H9 (cell line): ENCODE measurements around the gene NAPEPLD. TPM values are rescaled to one million over a fixed set of nuclear protein-coding genes. Genes with fewer than 3 reads are reported as not detected.

Experiments used
- DNase-seq: peaks from one replicate; pipeline ENCODE4 v3.0.0-alpha.2; 2017
- H2AFZ ChIP-seq: one replicate; pipeline ENCODE4 v1.6.1; 2013; ENCODE audit warnings: mild to moderate bottlenecking, low read length, control low read depth, moderate library complexity
- H2AK5ac ChIP-seq: 2 replicates; pipeline ENCODE4 v1.6.1; 2013; ENCODE audit warnings: low read length, control low read depth, mixed read lengths; ENCODE audit not compliant: insufficient read length
- H2BK120ac ChIP-seq: one replicate; pipeline ENCODE4 v1.6.1; 2013; ENCODE audit warnings: low read depth, mild to moderate bottlenecking, low read length, control low read depth, inconsistent platforms; ENCODE audit not compliant: poor library complexity, severe bottlenecking
- H2BK12ac ChIP-seq: 2 replicates; pipeline ENCODE4 v1.6.1; 2013; ENCODE audit warnings: low read length, control low read depth, mixed read lengths, low read depth; ENCODE audit not compliant: insufficient read length
- H2BK15ac ChIP-seq: 2 replicates; pipeline ENCODE4 v1.6.1; 2013; ENCODE audit warnings: low read depth, low read length, control low read depth
- H2BK20ac ChIP-seq: one replicate; pipeline ENCODE4 v1.6.1; 2013; ENCODE audit warnings: low read depth, mild to moderate bottlenecking, low read length, control low read depth, inconsistent platforms; ENCODE audit not compliant: poor library complexity, severe bottlenecking
- H2BK5ac ChIP-seq: 2 replicates; pipeline ENCODE4 v1.6.1; 2013; ENCODE audit warnings: low read length, control low read depth, mixed read lengths; ENCODE audit not compliant: insufficient read length
- H3K14ac ChIP-seq: 2 replicates; pipeline ENCODE4 v1.6.1; 2013; ENCODE audit warnings: low read length, control low read depth; ENCODE audit not compliant: insufficient read depth
- H3K18ac ChIP-seq: 2 replicates; pipeline ENCODE4 v1.6.1; 2013; ENCODE audit warnings: low read depth, mild to moderate bottlenecking, mixed read lengths, low read length, control low read depth; ENCODE audit not compliant: insufficient read length
- H3K23ac ChIP-seq: 2 replicates; pipeline ENCODE4 v1.6.1; 2013; ENCODE audit warnings: low read length, control low read depth, mixed read lengths, low read depth; ENCODE audit not compliant: insufficient read length
- H3K23me2 ChIP-seq: 2 replicates; pipeline ENCODE4 v1.6.1; 2013; ENCODE audit warnings: low read depth, mild to moderate bottlenecking, mixed read lengths, low read length, control low read depth; ENCODE audit not compliant: insufficient read length, poor library complexity, severe bottlenecking
- H3K27ac ChIP-seq: 2 replicates; pipeline ENCODE4 v1.5.1; 2013; ENCODE audit warnings: low read length, control low read depth, mixed read lengths, low read depth; ENCODE audit not compliant: insufficient read length
- H3K27me3 ChIP-seq: 2 replicates; pipeline ENCODE4 v1.6.1; 2013; ENCODE audit warnings: low read length, control low read depth, inconsistent platforms; ENCODE audit not compliant: insufficient read depth
- H3K4ac ChIP-seq: 2 replicates; pipeline ENCODE4 v1.6.1; 2013; ENCODE audit warnings: low read depth, mild to moderate bottlenecking, control low read depth, inconsistent platforms, low read length, moderate library complexity
- H3K4me1 ChIP-seq: 2 replicates; pipeline ENCODE4 v1.6.1; 2013; ENCODE audit warnings: low read length, control low read depth, inconsistent platforms; ENCODE audit not compliant: insufficient read depth
- H3K4me2 ChIP-seq: 2 replicates; pipeline ENCODE4 v1.6.1; 2013; ENCODE audit warnings: low read length, control low read depth, mixed read lengths; ENCODE audit not compliant: insufficient read length, insufficient read depth
- H3K56ac ChIP-seq: 2 replicates; pipeline ENCODE4 v1.6.1; 2013; ENCODE audit warnings: low read depth, mild to moderate bottlenecking, mixed read lengths, low read length, control low read depth; ENCODE audit not compliant: insufficient read length
- H3K79me1 ChIP-seq: 2 replicates; pipeline ENCODE4 v1.6.1; 2013; ENCODE audit warnings: low read depth, mild to moderate bottlenecking, moderate library complexity, low read length, control low read depth, inconsistent platforms; ENCODE audit not compliant: insufficient read depth, poor library complexity, severe bottlenecking
- H3K79me2 ChIP-seq: 2 replicates; pipeline ENCODE4 v1.6.1; 2013; ENCODE audit warnings: low read length, control low read depth, inconsistent platforms; ENCODE audit not compliant: insufficient read depth
- H3K9ac ChIP-seq: 2 replicates; pipeline ENCODE4 v1.6.1; 2013; ENCODE audit warnings: low read length, control low read depth, mixed read lengths; ENCODE audit not compliant: insufficient read length; ENCODE audit errors: extremely low read depth
- H3K9me3 ChIP-seq: one replicate; pipeline ENCODE4 v1.6.1; 2013; ENCODE audit warnings: low read depth, low read length, inconsistent platforms; ENCODE audit not compliant: control insufficient read depth
- H3T11ph ChIP-seq: one replicate; pipeline ENCODE4 v1.6.1; 2013; ENCODE audit warnings: mild to moderate bottlenecking, low read length, control low read depth, inconsistent platforms
- H4K20me1 ChIP-seq: one replicate; pipeline ENCODE4 v1.6.1; 2013; ENCODE audit not compliant: control insufficient read depth, insufficient read length, insufficient read depth
- H4K5ac ChIP-seq: 2 replicates; pipeline ENCODE4 v1.6.1; 2013; ENCODE audit warnings: low read depth, mild to moderate bottlenecking, mixed read lengths, low read length, control low read depth; ENCODE audit not compliant: insufficient read length
- H4K8ac ChIP-seq: replicated peaks from 2 replicates; pipeline ENCODE4 v1.6.1; 2013; ENCODE audit warnings: low read length, control low read depth, mixed read lengths, low read depth; ENCODE audit not compliant: insufficient read length
- H4K91ac ChIP-seq: 2 replicates; pipeline ENCODE4 v1.6.1; 2013; ENCODE audit warnings: low read depth, mild to moderate bottlenecking, moderate library complexity, mixed read lengths, low read length, control low read depth; ENCODE audit not compliant: insufficient read length
- H3K27ac Mint-ChIP-seq, 3 experiments: 2 replicates in 2 of 3; 3 replicates in 1 of 3; pipeline ENCODE4 v1.8.0; 2020 to 2021; ENCODE audit warnings: mixed read lengths in 3 of 3, mild to moderate bottlenecking in 1 of 3, moderate library complexity in 1 of 3
- H3K27me3 Mint-ChIP-seq: 2 replicates; pipeline ENCODE4 v1.8.0; 2021; ENCODE audit warnings: low read depth, mild to moderate bottlenecking, moderate library complexity, mixed read lengths
- H3K36me3 Mint-ChIP-seq, 3 experiments: 2 replicates in 2 of 3; 3 replicates in 1 of 3; pipeline ENCODE4 v1.8.0; 2020 to 2021; ENCODE audit warnings: low read depth in 3 of 3, mixed read lengths in 3 of 3; ENCODE audit not compliant: insufficient read depth in 1 of 3
- H3K4me1 Mint-ChIP-seq, 2 experiments: 2 replicates each; pipeline ENCODE4 v1.8.0; 2020; ENCODE audit warnings: mixed read lengths in 2 of 2
- H3K4me3 Mint-ChIP-seq, 2 experiments: 2 replicates in 1 of 2; 3 replicates in 1 of 2; pipeline ENCODE4 v1.8.0; 2020 to 2021; ENCODE audit warnings: mild to moderate bottlenecking in 2 of 2, mixed read lengths in 2 of 2, moderate library complexity in 1 of 2
- H3K9me3 Mint-ChIP-seq, 2 experiments: 2 replicates in 1 of 2; 3 replicates in 1 of 2; pipeline ENCODE4 v1.8.0; 2020; ENCODE audit warnings: mild to moderate bottlenecking in 2 of 2, mixed read lengths in 2 of 2, moderate library complexity in 1 of 2
- CTCF ChIP-seq: fragments of 200-600 bp; sonication (generic); conservative IDR thresholded peaks from 3 replicates; pipeline ENCODE4 v1.8.0; 2021; ENCODE audit warnings: antibody characterized with exemption, mild to moderate bottlenecking
- total RNA-seq: library from RNA; stranded (reverse); gene quantifications from 2 replicates; pipeline ENCODE4 v1.2.1, GENCODE V29; 2021

Gene NAPEPLD
- total RNA-seq, 1 experiment from 2014 or later = 9.3 TPM

- H2AFZ ChIP-seq = no peak overlapping the region
These were observed 1.3 kb upstream of the NAPEPLD start for GRCh38 chr7:103150192-103150591.

More at GRCh38 chr7:103150192-103150591, 1.3 kb upstream of the NAPEPLD start:
- Histone ChIP-seq H3K27me3 (no peaks in the 10 kb centered on the region), H2BK15ac (no peak overlapping the region), H3K23me2 (peaks cover 8% of the 10 kb centered on the region), H3K23ac (no peak overlapping the region), H3K56ac (no peak overlapping the region), H3K9ac (no peak overlapping the region), H2BK12ac (no peak overlapping the region), H2BK20ac (no peak overlapping the region), H3K18ac (no peak overlapping the region), H3K9me3 (no peaks in the 10 kb centered on the region), H4K20me1 (no peaks in the 10 kb centered on the region), H2BK120ac (no peak overlapping the region), H3K79me2 (peaks cover 2% of the 10 kb centered on the region; the same call in 1 of the 2 replicates), H3K4ac (no peak overlapping the region), H4K8ac (no peak overlapping the region), H3K27ac (no peak overlapping the region), H4K91ac (no peak overlapping the region), H3T11ph (no peak overlapping the region), H2BK5ac (no peak overlapping the region), H4K5ac (no peak overlapping the region), H3K4me2 (no peak overlapping the region), H3K79me1 (no peaks in the 10 kb centered on the region), H2AK5ac (no peak overlapping the region), H3K4me1 (no peaks in the 10 kb centered on the region; the same call in 1 of the 2 replicates), H3K14ac (no peak overlapping the region)
- peaks cover 2 to 4% (median 3%) of the 10 kb centered on the region in 3 experiments; a peak in 2 of 7 replicates for H3K36me3 Mint-ChIP-seq
- peak overlapping the region; percentile 9 to 58; a peak in 3 of 5 replicates for H3K4me3 Mint-ChIP-seq
- H3K27me3 Mint-ChIP-seq = peaks cover 8% of the 10 kb centered on the region
- peaks cover 0 to 2% of the 10 kb centered on the region in 2 experiments; a peak in 1 of 5 replicates for H3K9me3 Mint-ChIP-seq
- no peak for TF ChIP-seq CTCF
- no peak overlapping the region for H3K27ac Mint-ChIP-seq
- peaks cover 43 to 45% of the 10 kb centered on the region in 2 experiments for H3K4me1 Mint-ChIP-seq
- no peak for DNase-seq
